Activated CD8-positive, alpha-beta memory T cell treated with anti-CD3 and anti-CD28 coated beads, Interleukin-2, amount 50 U/mL, for 24 hours (primary cell): Measurements from ENCODE around the gene C13orf42.

Source experiments
- DNase-seq: peaks from one replicate; pipeline ENCODE4 v3.0.0-alpha.2; 2020; ENCODE audit errors: extremely low read depth

C13orf42 gene

GRCh38 chr13:51033421-51034185, 77.5 kb downstream of the C13orf42 start:
- DNase-seq, result no peak

- no peak for DNase-seq
Observed at GRCh38 chr13:51032831-51033230, 78.2 kb downstream of the C13orf42 start.
